Ishikawa (cell line): ENCODE data around the gene GALP.

Source experiments
- CEBPB ChIP-seq: IDR thresholded peaks from 2 replicates; pipeline ENCODE4 v1.6.1; 2012
- CREB1 ChIP-seq: IDR thresholded peaks from 2 replicates; pipeline ENCODE4 v1.6.1; 2012; ENCODE audit warnings: low read depth
- EGR1 ChIP-seq: IDR thresholded peaks from 2 replicates; pipeline ENCODE4 v1.6.1; 2012
- EP300 ChIP-seq: IDR thresholded peaks from 2 replicates; pipeline ENCODE4 v1.6.1; 2012; ENCODE audit warnings: borderline replicate concordance
- FOXM1 ChIP-seq: IDR thresholded peaks from 2 replicates; pipeline ENCODE4 v1.6.1; 2012; ENCODE audit warnings: low read depth, borderline replicate concordance
- NFIC ChIP-seq: IDR thresholded peaks from 2 replicates; pipeline ENCODE4 v1.6.1; 2012
- RAD21 ChIP-seq: IDR thresholded peaks from 2 replicates; pipeline ENCODE4 v1.6.1; 2012; ENCODE audit warnings: low read depth
- TAF1 ChIP-seq: IDR thresholded peaks from 2 replicates; pipeline ENCODE4 v1.6.1; 2012; ENCODE audit warnings: low read depth, mild to moderate bottlenecking
- TCF12 ChIP-seq: IDR thresholded peaks from 2 replicates; pipeline ENCODE4 v1.6.1; 2012; ENCODE audit warnings: low read depth
- TEAD4 ChIP-seq: IDR thresholded peaks from 2 replicates; pipeline ENCODE4 v1.6.1; 2012
- YY1 ChIP-seq: IDR thresholded peaks from 2 replicates; pipeline ENCODE4 v1.6.1; 2012; ENCODE audit warnings: low read depth
- ZBTB7A ChIP-seq: IDR thresholded peaks from 2 replicates; pipeline ENCODE4 v1.6.1; 2012; ENCODE audit warnings: low read depth
- TF ChIP-seq, protein P1 (sequence below): IDR thresholded peaks from 2 replicates; pipeline ENCODE4 v1.6.1; 2012
- TF ChIP-seq, protein P2 (sequence below): IDR thresholded peaks from 2 replicates; pipeline ENCODE4 v1.6.1; 2012; ENCODE audit warnings: low read depth, mild to moderate bottlenecking
- TF ChIP-seq, protein P3 (sequence below): IDR thresholded peaks from 2 replicates; pipeline ENCODE4 v1.6.1; 2012

The GALP gene

DNA sequence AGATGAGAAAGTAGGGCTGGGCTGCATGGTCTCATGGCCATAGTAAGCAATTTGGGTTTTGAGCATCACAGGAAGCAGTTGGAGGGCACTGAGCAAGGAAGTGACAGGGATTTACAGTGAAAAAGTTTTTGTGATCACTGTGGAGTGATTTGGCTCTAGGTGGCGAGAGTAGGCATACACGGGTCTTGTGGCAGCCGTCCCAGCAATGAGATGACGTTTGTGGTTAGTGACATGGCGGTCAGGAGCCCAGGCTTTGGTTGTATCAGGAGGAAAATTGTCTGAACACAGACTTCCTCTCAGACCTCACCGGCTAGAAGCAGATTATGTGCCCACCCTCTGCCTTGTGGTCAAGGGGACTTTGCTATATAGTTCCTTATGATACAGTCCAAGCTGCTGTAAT, 31.4 kb upstream of the GALP start:
- TF ChIP-seq ZBTB7A (no peak), EGR1 (no peak), NFIC (no peak), CREB1 (no peak), YY1 (no peak), TCF12 (no peak)
- TF ChIP-seq, protein P1, sequence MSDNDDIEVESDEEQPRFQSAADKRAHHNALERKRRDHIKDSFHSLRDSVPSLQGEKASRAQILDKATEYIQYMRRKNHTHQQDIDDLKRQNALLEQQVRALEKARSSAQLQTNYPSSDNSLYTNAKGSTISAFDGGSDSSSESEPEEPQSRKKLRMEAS, result no peak

DNA sequence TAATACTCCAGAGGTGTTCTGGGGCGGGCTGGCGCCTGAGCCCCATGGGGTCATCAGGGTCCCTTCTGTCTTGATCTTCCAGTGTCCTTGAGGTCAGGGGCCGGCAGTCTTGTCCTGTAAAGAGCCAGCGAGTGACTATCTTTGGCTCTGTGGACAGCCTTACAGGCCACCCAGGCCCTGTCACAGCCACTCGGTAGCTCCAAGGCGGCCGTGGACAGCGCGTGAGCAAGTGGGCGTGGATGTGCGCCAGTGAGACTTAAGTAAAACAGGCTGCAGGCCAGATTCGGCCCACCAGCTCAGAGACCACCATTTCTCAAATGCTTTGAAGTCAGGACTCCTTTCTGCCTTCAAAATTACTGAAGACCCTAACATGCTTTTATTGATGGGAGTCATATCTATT, 31.0 kb upstream of the GALP start:
- TF ChIP-seq TCF12 (no peak), TAF1 (no peak)

DNA sequence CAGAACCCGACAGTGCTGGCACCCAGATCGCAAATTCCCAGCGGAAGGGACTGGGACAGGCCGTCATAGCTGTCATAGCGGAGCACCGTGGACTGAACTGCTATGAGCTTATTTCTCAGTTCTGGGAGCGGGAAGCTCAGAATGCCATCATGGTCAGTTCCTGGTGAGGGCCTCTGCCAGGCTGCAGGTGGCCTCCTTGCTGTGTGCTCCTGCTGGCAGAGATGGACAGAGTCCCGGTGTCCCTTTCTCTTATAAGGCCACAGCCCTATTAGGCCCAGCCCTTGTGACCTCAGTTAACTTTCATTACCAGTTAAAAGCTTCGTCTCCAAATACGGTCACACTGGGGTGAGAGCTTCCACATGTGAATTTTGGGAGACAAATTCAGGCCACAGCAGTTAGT, 30.1 kb upstream of the GALP start:
- TF ChIP-seq TAF1, result no peak
- TF ChIP-seq ZBTB7A, result no peak
- TF ChIP-seq RAD21, result no peak
- TF ChIP-seq NFIC, result no peak
- TF ChIP-seq TCF12, result no peak
- TF ChIP-seq EGR1, result no peak
- no peak for TF ChIP-seq TEAD4
- no peak for TF ChIP-seq CREB1
- TF ChIP-seq, protein P2, sequence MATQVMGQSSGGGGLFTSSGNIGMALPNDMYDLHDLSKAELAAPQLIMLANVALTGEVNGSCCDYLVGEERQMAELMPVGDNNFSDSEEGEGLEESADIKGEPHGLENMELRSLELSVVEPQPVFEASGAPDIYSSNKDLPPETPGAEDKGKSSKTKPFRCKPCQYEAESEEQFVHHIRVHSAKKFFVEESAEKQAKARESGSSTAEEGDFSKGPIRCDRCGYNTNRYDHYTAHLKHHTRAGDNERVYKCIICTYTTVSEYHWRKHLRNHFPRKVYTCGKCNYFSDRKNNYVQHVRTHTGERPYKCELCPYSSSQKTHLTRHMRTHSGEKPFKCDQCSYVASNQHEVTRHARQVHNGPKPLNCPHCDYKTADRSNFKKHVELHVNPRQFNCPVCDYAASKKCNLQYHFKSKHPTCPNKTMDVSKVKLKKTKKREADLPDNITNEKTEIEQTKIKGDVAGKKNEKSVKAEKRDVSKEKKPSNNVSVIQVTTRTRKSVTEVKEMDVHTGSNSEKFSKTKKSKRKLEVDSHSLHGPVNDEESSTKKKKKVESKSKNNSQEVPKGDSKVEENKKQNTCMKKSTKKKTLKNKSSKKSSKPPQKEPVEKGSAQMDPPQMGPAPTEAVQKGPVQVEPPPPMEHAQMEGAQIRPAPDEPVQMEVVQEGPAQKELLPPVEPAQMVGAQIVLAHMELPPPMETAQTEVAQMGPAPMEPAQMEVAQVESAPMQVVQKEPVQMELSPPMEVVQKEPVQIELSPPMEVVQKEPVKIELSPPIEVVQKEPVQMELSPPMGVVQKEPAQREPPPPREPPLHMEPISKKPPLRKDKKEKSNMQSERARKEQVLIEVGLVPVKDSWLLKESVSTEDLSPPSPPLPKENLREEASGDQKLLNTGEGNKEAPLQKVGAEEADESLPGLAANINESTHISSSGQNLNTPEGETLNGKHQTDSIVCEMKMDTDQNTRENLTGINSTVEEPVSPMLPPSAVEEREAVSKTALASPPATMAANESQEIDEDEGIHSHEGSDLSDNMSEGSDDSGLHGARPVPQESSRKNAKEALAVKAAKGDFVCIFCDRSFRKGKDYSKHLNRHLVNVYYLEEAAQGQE, result no peak
- TF ChIP-seq, protein P1, result no peak
- no peak for TF ChIP-seq YY1
- no peak for TF ChIP-seq CEBPB
- TF ChIP-seq FOXM1, result no peak
- TF ChIP-seq, protein P3, sequence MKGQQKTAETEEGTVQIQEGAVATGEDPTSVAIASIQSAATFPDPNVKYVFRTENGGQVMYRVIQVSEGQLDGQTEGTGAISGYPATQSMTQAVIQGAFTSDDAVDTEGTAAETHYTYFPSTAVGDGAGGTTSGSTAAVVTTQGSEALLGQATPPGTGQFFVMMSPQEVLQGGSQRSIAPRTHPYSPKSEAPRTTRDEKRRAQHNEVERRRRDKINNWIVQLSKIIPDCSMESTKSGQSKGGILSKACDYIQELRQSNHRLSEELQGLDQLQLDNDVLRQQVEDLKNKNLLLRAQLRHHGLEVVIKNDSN, result no peak

DNA sequence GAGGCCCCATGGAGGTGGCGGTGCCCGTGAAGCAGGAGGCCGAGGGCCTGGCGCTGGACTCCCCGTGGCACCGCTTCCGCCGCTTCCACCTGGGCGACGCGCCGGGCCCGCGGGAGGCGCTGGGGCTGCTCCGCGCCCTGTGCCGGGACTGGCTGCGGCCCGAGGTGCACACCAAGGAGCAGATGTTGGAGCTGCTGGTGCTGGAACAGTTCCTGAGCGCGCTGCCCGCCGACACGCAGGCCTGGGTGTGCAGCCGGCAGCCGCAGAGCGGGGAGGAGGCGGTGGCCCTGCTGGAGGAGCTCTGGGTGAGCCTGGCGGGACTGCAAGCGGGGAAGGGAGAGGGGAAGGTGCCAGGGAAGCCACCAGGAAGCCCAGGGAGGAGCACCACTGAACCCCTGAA, 28.9 kb upstream of the GALP start:
- TF ChIP-seq ZBTB7A, result no peak
- TF ChIP-seq, protein P1, result no peak
- no peak for TF ChIP-seq TCF12
- TF ChIP-seq EP300, result no peak
- TF ChIP-seq, protein P3, result no peak
- no peak for TF ChIP-seq EGR1
- TF ChIP-seq TAF1, result no peak
- TF ChIP-seq FOXM1, result no peak
- TF ChIP-seq NFIC, result no peak

DNA sequence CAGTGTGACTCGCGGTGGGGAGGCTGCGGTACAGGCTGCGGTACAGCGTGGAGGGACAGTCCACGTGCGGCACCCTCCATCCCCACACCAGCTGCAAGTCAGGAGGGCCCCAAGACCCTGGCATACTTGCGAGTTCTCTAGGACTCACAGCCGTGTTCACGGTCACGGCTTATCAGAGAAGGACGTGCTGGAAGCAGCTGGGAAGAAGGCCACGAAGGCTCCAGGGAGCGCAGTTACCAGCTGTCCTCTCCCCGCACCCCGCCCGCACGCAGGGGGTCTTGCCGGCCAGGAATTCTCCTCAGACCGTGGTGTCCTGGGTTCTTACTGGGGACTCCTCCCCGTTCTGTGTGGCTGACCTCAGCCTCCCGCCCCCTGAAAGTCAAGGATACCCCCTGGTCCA, 28.5 kb upstream of the GALP start:
- TF ChIP-seq YY1, result no peak
- no peak for TF ChIP-seq CREB1
- TF ChIP-seq, protein P1, result no peak
- TF ChIP-seq NFIC, result no peak
- TF ChIP-seq TAF1, result no peak
- TF ChIP-seq, protein P2, result no peak
- TF ChIP-seq ZBTB7A, result no peak
- TF ChIP-seq, protein P3, result no peak
- TF ChIP-seq EP300, result no peak
- TF ChIP-seq TCF12, result no peak
- TF ChIP-seq TEAD4, result no peak
- no peak for TF ChIP-seq RAD21
- no peak for TF ChIP-seq CEBPB
- TF ChIP-seq EGR1, result no peak
- no peak for TF ChIP-seq FOXM1

DNA sequence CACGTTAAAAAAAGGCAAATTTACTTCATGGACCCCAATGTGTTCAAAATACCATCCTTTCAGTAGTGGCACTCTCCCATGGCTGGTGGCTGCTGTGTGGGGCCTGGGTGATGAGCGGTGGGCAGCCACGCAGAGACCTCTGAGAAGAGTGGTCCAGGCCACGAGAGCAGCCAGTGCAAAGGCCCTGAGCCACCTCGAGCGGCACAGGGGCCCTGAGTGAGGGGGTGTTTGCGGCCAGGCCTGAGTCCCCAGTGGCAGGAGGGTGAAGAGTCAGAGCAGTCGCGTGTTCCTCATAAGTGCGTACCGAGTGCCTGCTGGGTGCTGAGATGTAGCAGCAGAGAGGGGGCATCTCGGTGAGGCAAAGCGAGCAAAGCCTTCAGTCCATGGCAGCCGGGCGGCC, 27.7 kb upstream of the GALP start:
- TF ChIP-seq, protein P3, result no peak
- TF ChIP-seq YY1, result no peak
- no peak for TF ChIP-seq CEBPB
- TF ChIP-seq, protein P1, result no peak
- TF ChIP-seq TAF1, result no peak
- TF ChIP-seq CREB1, result no peak
- TF ChIP-seq, protein P2, result no peak
- TF ChIP-seq TEAD4, result no peak
